NB4 (cell line): ENCODE results near the gene BCAS3.
"Not testable (repeated sequence)": the region's sequence is repeated elsewhere in the genome, so short reads cannot be mapped to it uniquely, and the experiment has no call there.

Experiments
- DNase-seq: peaks from one replicate; pipeline ENCODE4 v3.0.0; 2010; ENCODE audit warnings: low read depth
- H3K4me3 ChIP-seq: one replicate; pipeline ENCODE4 v1.5.1; 2011; ENCODE audit warnings: mild to moderate bottlenecking, low read depth, low read length, moderate library complexity
- MYC ChIP-seq: IDR thresholded peaks from 2 replicates; pipeline ENCODE4 v1.6.1; 2011; ENCODE audit warnings: low read depth, low read length
- POLR2A ChIP-seq: IDR thresholded peaks from 2 replicates; pipeline ENCODE4 v1.6.1; 2011; ENCODE audit warnings: mild to moderate bottlenecking; ENCODE audit not compliant: insufficient read length; ENCODE audit errors: extremely low read depth
- TF ChIP-seq, protein P1 (sequence below): IDR thresholded peaks from 2 replicates; pipeline ENCODE4 v1.6.1; 2011; ENCODE audit warnings: low read depth, low read length
- TF ChIP-seq, protein P2 (sequence below): IDR thresholded peaks from one replicate; pipeline ENCODE4 v1.5.1; 2012; ENCODE audit warnings: low read depth, low read length

Gene BCAS3

DNA sequence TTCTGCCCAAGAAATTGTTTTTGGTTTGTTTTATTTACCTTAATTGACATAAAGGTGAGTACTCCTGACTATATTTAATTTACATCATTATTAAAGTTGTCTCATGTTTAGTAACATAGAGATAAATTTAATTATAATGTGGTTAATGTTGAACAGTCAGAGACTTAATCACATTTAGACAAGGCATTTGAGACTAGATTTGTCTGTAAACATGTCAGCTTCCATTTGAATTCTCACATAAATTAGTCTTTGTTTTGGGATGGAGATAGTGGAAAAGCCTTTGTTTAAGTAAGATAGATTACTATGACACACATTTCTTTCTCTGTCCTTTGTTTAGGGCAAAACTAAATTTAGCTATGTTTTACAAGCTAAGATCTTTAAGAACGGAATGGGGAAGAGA is 18.5 kb upstream of the BCAS3 start:
- TF ChIP-seq, protein P1, sequence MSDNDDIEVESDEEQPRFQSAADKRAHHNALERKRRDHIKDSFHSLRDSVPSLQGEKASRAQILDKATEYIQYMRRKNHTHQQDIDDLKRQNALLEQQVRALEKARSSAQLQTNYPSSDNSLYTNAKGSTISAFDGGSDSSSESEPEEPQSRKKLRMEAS, result no peak
- TF ChIP-seq, protein P2, sequence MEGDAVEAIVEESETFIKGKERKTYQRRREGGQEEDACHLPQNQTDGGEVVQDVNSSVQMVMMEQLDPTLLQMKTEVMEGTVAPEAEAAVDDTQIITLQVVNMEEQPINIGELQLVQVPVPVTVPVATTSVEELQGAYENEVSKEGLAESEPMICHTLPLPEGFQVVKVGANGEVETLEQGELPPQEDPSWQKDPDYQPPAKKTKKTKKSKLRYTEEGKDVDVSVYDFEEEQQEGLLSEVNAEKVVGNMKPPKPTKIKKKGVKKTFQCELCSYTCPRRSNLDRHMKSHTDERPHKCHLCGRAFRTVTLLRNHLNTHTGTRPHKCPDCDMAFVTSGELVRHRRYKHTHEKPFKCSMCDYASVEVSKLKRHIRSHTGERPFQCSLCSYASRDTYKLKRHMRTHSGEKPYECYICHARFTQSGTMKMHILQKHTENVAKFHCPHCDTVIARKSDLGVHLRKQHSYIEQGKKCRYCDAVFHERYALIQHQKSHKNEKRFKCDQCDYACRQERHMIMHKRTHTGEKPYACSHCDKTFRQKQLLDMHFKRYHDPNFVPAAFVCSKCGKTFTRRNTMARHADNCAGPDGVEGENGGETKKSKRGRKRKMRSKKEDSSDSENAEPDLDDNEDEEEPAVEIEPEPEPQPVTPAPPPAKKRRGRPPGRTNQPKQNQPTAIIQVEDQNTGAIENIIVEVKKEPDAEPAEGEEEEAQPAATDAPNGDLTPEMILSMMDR, result no peak
- TF ChIP-seq POLR2A, result no peak
- DNase-seq, result no peak
- H3K4me3 ChIP-seq, result no peak overlapping the region

GRCh38 chr17:60661489-60661888 is 16.2 kb upstream of the BCAS3 start:
- no peak for DNase-seq
- TF ChIP-seq, protein P1, result no peak
- TF ChIP-seq POLR2A, result no peak
- no peak for TF ChIP-seq MYC
- TF ChIP-seq, protein P2, result no peak
- H3K4me3 ChIP-seq, result no peak overlapping the region

- H3K4me3 ChIP-seq, result no peak overlapping the region
- DNase-seq, result no peak
- TF ChIP-seq, protein P1, result no peak
- TF ChIP-seq POLR2A (no peak), MYC (no peak)
- TF ChIP-seq, protein P2, result no peak
Measured at GRCh38 chr17:60664022-60664421, 13.6 kb upstream of the BCAS3 start.

GRCh38 chr17:60665602-60666001 is 12.0 kb upstream of the BCAS3 start:
- no peak overlapping the region for H3K4me3 ChIP-seq
- TF ChIP-seq, protein P2, result no peak
- TF ChIP-seq, protein P1, result no peak
- TF ChIP-seq MYC (no peak), POLR2A (no peak)
- peak; percentile 28 for DNase-seq

GRCh38 chr17:60668741-60669140 is 8.9 kb upstream of the BCAS3 start:
- DNase-seq, H3K4me3 ChIP-seq: not testable (repeated sequence)

- H3K4me3 ChIP-seq, result no peak overlapping the region
- TF ChIP-seq MYC (no peak), POLR2A (no peak)
- TF ChIP-seq, protein P1, result no peak
- TF ChIP-seq, protein P2, result no peak
- no peak for DNase-seq
Measured at GRCh38 chr17:60671482-60671881, 6.2 kb upstream of the BCAS3 start.

- H3K4me3 ChIP-seq, DNase-seq: not testable (repeated sequence)
Measured at GRCh38 chr17:60674637-60675036, 3.0 kb upstream of the BCAS3 start.
